ENCODE results near the gene CHRNA4.

DNA sequence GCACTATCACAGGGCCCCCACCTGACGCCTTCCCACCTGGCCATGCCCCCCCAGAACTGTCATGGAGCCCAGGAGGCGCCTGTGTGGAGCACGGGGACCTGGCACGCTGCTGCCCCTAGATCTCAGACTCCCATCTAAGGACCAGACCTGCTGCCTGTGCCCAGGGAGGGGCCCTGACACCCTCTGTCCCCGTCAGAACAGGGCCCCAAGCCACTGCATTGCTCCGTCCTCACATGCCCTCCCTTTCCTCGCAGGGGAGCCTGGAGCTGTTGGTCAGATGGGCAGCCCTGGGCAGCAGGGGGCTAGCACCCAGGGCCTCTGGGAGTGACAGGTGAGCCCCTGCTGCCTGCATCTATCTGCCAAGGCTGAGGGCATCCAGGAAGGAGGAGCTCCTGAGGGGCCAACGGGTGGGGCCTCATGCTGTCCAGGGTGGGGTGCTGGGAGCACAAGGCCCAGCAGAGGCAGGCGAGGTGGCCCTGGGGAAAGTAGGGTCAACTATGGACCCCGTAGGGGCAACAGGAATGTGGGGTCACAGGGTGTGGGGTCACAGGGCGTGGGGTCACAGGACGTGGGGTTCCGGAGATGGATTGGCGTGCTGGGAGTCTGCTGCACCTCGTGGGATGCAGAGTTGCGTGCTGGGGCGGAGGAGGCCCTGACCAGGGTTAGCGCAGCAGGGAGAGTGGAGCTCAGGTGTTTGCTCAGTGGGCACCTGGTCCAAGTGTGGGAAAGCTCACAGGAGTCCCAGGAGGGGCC lies 31.6 kb downstream of the CHRNA4 start:
- TF ChIP-seq, protein P1, sequence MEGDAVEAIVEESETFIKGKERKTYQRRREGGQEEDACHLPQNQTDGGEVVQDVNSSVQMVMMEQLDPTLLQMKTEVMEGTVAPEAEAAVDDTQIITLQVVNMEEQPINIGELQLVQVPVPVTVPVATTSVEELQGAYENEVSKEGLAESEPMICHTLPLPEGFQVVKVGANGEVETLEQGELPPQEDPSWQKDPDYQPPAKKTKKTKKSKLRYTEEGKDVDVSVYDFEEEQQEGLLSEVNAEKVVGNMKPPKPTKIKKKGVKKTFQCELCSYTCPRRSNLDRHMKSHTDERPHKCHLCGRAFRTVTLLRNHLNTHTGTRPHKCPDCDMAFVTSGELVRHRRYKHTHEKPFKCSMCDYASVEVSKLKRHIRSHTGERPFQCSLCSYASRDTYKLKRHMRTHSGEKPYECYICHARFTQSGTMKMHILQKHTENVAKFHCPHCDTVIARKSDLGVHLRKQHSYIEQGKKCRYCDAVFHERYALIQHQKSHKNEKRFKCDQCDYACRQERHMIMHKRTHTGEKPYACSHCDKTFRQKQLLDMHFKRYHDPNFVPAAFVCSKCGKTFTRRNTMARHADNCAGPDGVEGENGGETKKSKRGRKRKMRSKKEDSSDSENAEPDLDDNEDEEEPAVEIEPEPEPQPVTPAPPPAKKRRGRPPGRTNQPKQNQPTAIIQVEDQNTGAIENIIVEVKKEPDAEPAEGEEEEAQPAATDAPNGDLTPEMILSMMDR (conservative IDR thresholded peaks at IDR 0.05; ENCODE audit: low read length), result no peak
- no peak for TF ChIP-seq EZH2phosphoT487 (IDR thresholded peaks at IDR 0.05; ENCODE audit: borderline replicate concordance)

Data from Loucy (cell line).